Ovary (tissue), 9 donors: Measurements from ENCODE around the gene TACR1. TPM values are rescaled to one million over a fixed set of nuclear protein-coding genes. Genes with fewer than 3 reads are reported as not detected.

Experiments used
- DNase-seq, 5 donors: peaks; one replicate each; pipeline ENCODE4 v3.0.0-alpha.2; 2019 to 2020
- H3K27ac ChIP-seq, 2 donors: fragments of 200-600 bp; one replicate each; pipeline versions ENCODE4 v1.5.1 to v1.8.0; 2019 to 2022
- H3K27me3 ChIP-seq: fragments of 200-600 bp; one replicate; pipeline ENCODE4 v1.8.0; 2022
- H3K36me3 ChIP-seq: fragments of 200-600 bp; sonication (generic); one replicate; pipeline ENCODE4 v1.5.1; 2019
- H3K4me1 ChIP-seq: one replicate; pipeline ENCODE4 v1.8.1; 2013; ENCODE audit warnings: mild to moderate bottlenecking, moderate library complexity; ENCODE audit not compliant: insufficient read depth
- H3K4me3 ChIP-seq: fragments of 200-600 bp; sonication (generic); one replicate; pipeline ENCODE4 v1.5.1; 2017
- H3K9me3 ChIP-seq, 2 donors: fragments of 200-600 bp in 1 of 2; sonication (generic) in 1 of 2; one replicate each; pipeline versions ENCODE4 v1.5.1 to v1.8.1; 2013 to 2019; ENCODE audit warnings: mild to moderate bottlenecking in 1 of 2, moderate library complexity in 1 of 2
- EP300 ChIP-seq: sonication (generic); formaldehyde crosslinking; IDR thresholded peaks from one replicate; pipeline ENCODE4 v1.6.1; 2017; ENCODE audit warnings: antibody characterized with exemption
- POLR2A ChIP-seq: fragments of 450-650 bp; IDR thresholded peaks from one replicate; pipeline ENCODE4 v1.6.1; 2017; ENCODE audit warnings: antibody characterized with exemption, mild to moderate bottlenecking, moderate library complexity
- WGBS, 3 donors: extraction: QIAGEN DNeasy Blood & Tissue Kit in 1 of 3; methylation state at CpG; one replicate each; pipeline versions ENCODE4 v1.1.5 to v1.1.7; 2013 to 2017; 5-methylcytosine and 5-hydroxymethylcytosine counted together
- intact Hi-C, 4 donors: fragments of 100-400 bp; cut with DNase I; formaldehyde crosslinking; loops; one replicate each; pipeline versions ENCODE4 v1.11.0 to v1.15.1; 2022 to 2023
- polyA plus RNA-seq, 2 donors: library from polyadenylated mRNA; stranded (reverse); fragments of 200-250 nt in 1 of 2; fragments of 350-450 nt in 1 of 2; fragmentation: Illumina TruSeq in 1 of 2; extraction: RNeasy Lipid Tissue Mini Kit (QIAGEN cat#74804) in 1 of 2; gene quantifications; one replicate each; pipeline ENCODE4 v1.2.3, GENCODE V29; 2013 to 2014
- total RNA-seq, 7 donors: library from RNA; depleted of rRNA in 2 of 7; stranded (reverse); fragments of >200 nt in 2 of 7; fragmentation: NEBNext Ultra II Directional in 3 of 7; extraction: Animal tissue kit (Norgen Biotek cat#: 25700) in 3 of 7; gene quantifications; one replicate each; pipeline versions ENCODE4 v1.1.0 to v1.2.4, GENCODE V29; 2016 to 2023
- TF ChIP-seq, protein P1 (sequence below), 3 donors: fragments of 450-650 bp in 2 of 3; fragments of 200-600 bp in 1 of 3; IDR thresholded peaks; one replicate each; pipeline versions ENCODE4 v1.5.1 to v1.8.0; 2016 to 2022; ENCODE audit warnings: antibody characterized with exemption in 3 of 3, mild to moderate bottlenecking in 1 of 3
- donor health status: DM: no; HTN: no; CAD: no; lungs with moderate emphysema.
- donor health status: DM: no; HTN: no; CAD: no.
- donor health status: Bipolar disorder and iron deficiency.
- donor health status: DM: yes; HTN: yes; CAD: no.
- donor health status: DM: no; HTN: no; CAD: no.
- donor health status: DM: yes; HTN: yes; CAD: no.

TACR1 gene
- total and polyA plus RNA-seq, 9 donors, result 0.43 to 4.4 (median 1.3) TPM

GRCh38 chr2:75088791-75089190 lies 110.5 kb downstream of the TACR1 start:
- 79 to 85% (median 80%) methylated on average over 3 of the region's 3 CpGs for whole genome bisulfite sequencing, 3 donors
- no peak for DNase-seq
- Histone ChIP-seq H3K36me3 (no peaks in the 10 kb centered on the region), H3K4me1 (no peaks in the 10 kb centered on the region), H3K9me3 (no peaks in the 10 kb centered on the region), H3K4me3 (no peak overlapping the region), H3K27me3 (no peaks in the 10 kb centered on the region), H3K27ac (no peak overlapping the region)
- intact Hi-C loops, result no loop called here
- TF ChIP-seq, protein P1, sequence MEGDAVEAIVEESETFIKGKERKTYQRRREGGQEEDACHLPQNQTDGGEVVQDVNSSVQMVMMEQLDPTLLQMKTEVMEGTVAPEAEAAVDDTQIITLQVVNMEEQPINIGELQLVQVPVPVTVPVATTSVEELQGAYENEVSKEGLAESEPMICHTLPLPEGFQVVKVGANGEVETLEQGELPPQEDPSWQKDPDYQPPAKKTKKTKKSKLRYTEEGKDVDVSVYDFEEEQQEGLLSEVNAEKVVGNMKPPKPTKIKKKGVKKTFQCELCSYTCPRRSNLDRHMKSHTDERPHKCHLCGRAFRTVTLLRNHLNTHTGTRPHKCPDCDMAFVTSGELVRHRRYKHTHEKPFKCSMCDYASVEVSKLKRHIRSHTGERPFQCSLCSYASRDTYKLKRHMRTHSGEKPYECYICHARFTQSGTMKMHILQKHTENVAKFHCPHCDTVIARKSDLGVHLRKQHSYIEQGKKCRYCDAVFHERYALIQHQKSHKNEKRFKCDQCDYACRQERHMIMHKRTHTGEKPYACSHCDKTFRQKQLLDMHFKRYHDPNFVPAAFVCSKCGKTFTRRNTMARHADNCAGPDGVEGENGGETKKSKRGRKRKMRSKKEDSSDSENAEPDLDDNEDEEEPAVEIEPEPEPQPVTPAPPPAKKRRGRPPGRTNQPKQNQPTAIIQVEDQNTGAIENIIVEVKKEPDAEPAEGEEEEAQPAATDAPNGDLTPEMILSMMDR (IDR thresholded peaks at IDR 0.05), result no peak
- TF ChIP-seq POLR2A, result no peak

- 41 to 48% (median 47%) methylated on average over 2 of the region's 2 CpGs for WGBS, 3 donors
- no peak for DNase-seq
- no peaks in the 10 kb centered on the region for H3K9me3 ChIP-seq
- H3K27me3 ChIP-seq, result no peaks in the 10 kb centered on the region
- TF ChIP-seq EP300, result no peak
- no peak for TF ChIP-seq POLR2A
- TF ChIP-seq, protein P1 (IDR thresholded peaks at IDR 0.05), result no peak
- H3K27ac ChIP-seq, result no peak overlapping the region
- no peak overlapping the region for H3K4me3 ChIP-seq
- H3K36me3 ChIP-seq, result no peaks in the 10 kb centered on the region
- no peaks in the 10 kb centered on the region for H3K4me1 ChIP-seq
- intact Hi-C loops, result no loop called here
Observed at GRCh38 chr2:75087736-75088135, 111.6 kb downstream of the TACR1 start.

GRCh38 chr2:75079575-75079974 lies 119.7 kb downstream of the TACR1 start:
- Histone ChIP-seq H3K4me3 (no peak overlapping the region), H3K27ac (no peak overlapping the region), H3K27me3 (no peaks in the 10 kb centered on the region), H3K9me3 (no peaks in the 10 kb centered on the region), H3K36me3 (no peaks in the 10 kb centered on the region), H3K4me1 (no peaks in the 10 kb centered on the region)
- intact Hi-C loops, result no loop called here
- WGBS, 3 donors, result 80 to 89% (median 85%) methylated on average over 1 of the region's 1 CpG
- DNase-seq, result no peak
- TF ChIP-seq POLR2A (no peak), EP300 (no peak)
- TF ChIP-seq, protein P1 (IDR thresholded peaks at IDR 0.05), result no peak

GRCh38 chr2:75077909-75078308 lies 121.4 kb downstream of the TACR1 start:
- TF ChIP-seq POLR2A, result no peak
- TF ChIP-seq, protein P1 (IDR thresholded peaks at IDR 0.05), result no peak
- no peak for TF ChIP-seq EP300
- H3K9me3 ChIP-seq, result no peaks in the 10 kb centered on the region
- no peaks in the 10 kb centered on the region for H3K4me1 ChIP-seq
- no peak for DNase-seq
- H3K27ac ChIP-seq, result no peak overlapping the region
- intact Hi-C loops, result no loop called here
- H3K4me3 ChIP-seq, result no peak overlapping the region
- no peaks in the 10 kb centered on the region for H3K36me3 ChIP-seq
- H3K27me3 ChIP-seq, result no peaks in the 10 kb centered on the region
- WGBS, 3 donors, result 89 to 92% (median 91%) methylated on average over 4 of the region's 4 CpGs

- H3K36me3 ChIP-seq, result no peaks in the 10 kb centered on the region
- peaks cover 2% of the 10 kb centered on the region for H3K4me1 ChIP-seq
- 89 to 100% (median 95%) methylated on average over 2 of the region's 2 CpGs for WGBS, 3 donors
- H3K27me3 ChIP-seq, result no peaks in the 10 kb centered on the region
- no peak for TF ChIP-seq EP300
- no peak for TF ChIP-seq POLR2A
- TF ChIP-seq, protein P1 (IDR thresholded peaks at IDR 0.05), result no peak
- H3K4me3 ChIP-seq, result no peak overlapping the region
- H3K27ac ChIP-seq, result no peak overlapping the region
- intact Hi-C loops, result no loop called here
- H3K9me3 ChIP-seq, result no peaks in the 10 kb centered on the region
- no peak for DNase-seq
Observed at GRCh38 chr2:75076088-75076487, 123.2 kb downstream of the TACR1 start.
